Natural killer cell (primary cell): ENCODE results near the gene PAIP2. TPM values are rescaled to one million over a fixed set of nuclear protein-coding genes. Genes with fewer than 3 reads are reported as not detected.

Experiments used
- ATAC-seq, 3 donors: fragments of 150-1000 bp in 2 of 3; fragments of 200-7000 bp in 1 of 3; cut with Tn5 transposase; 1 replicate in 1 of 3; 2 replicates in 2 of 3; pipeline ENCODE4 v1.10.0; 2021; ENCODE audit warnings: mild to moderate bottlenecking in 2 of 3, moderate library complexity in 2 of 3
- DNase-seq, 2 donors: peaks; one replicate each; pipeline versions ENCODE4 v3.0.0 to v3.0.0-alpha.2; 2013 to 2021; ENCODE audit warnings: mixed read lengths in 1 of 2
- H3K27ac ChIP-seq: one replicate; pipeline ENCODE4 v1.5.1; 2013; ENCODE audit warnings: mild to moderate bottlenecking, low read length
- H3K27me3 ChIP-seq: one replicate; pipeline ENCODE4 v1.6.1; 2013; ENCODE audit warnings: low read length; ENCODE audit not compliant: control insufficient read depth, insufficient read depth
- H3K36me3 ChIP-seq: one replicate; pipeline ENCODE4 v1.6.1; 2013; ENCODE audit warnings: low read length; ENCODE audit not compliant: control insufficient read depth, insufficient read depth
- H3K4me1 ChIP-seq: one replicate; pipeline ENCODE4 v1.6.1; 2013; ENCODE audit warnings: low read length; ENCODE audit not compliant: control insufficient read depth, insufficient read depth
- H3K4me3 ChIP-seq: one replicate; pipeline ENCODE4 v1.5.1; 2013; ENCODE audit warnings: low read length
- H3K9me3 ChIP-seq: one replicate; pipeline ENCODE4 v1.6.1; 2013; ENCODE audit warnings: low read length; ENCODE audit not compliant: control insufficient read depth, insufficient read depth
- H3K27ac Mint-ChIP-seq, 2 donors: one replicate each; pipeline ENCODE4 v1.8.0; 2022; ENCODE audit warnings: mild to moderate bottlenecking in 2 of 2, mixed read lengths in 2 of 2, moderate library complexity in 1 of 2
- H3K27me3 Mint-ChIP-seq, 2 donors: one replicate each; pipeline ENCODE4 v1.8.0; 2022; ENCODE audit warnings: low read depth in 2 of 2, mixed read lengths in 2 of 2
- H3K36me3 Mint-ChIP-seq: one replicate; pipeline ENCODE4 v1.8.0; 2022; ENCODE audit warnings: mixed read lengths
- H3K4me1 Mint-ChIP-seq, 2 donors: one replicate each; pipeline ENCODE4 v1.8.0; 2022; ENCODE audit warnings: mixed read lengths in 2 of 2
- H3K4me3 Mint-ChIP-seq: one replicate; pipeline ENCODE4 v1.8.0; 2022; ENCODE audit warnings: mild to moderate bottlenecking, moderate library complexity, mixed read lengths
- H3K9me3 Mint-ChIP-seq, 2 donors: one replicate each; pipeline ENCODE4 v1.8.0; 2022; ENCODE audit warnings: mixed read lengths in 2 of 2
- WGBS: methylation state at CpG from one replicate; pipeline ENCODE4 v1.1.7; 2013; ENCODE audit warnings: missing lambda C conversion rate; ENCODE audit not compliant: insufficient coverage; 5-methylcytosine and 5-hydroxymethylcytosine counted together
- intact Hi-C: fragments of 100-400 bp; cut with micrococcal nuclease; formaldehyde crosslinking; loops from one replicate; pipeline ENCODE4 v1.14.2; 2022
- total RNA-seq, 4 donors: library from RNA; stranded (reverse); fragments of 120-200 nt in 1 of 4; gene quantifications; one replicate each; pipeline versions ENCODE4 v1.2.3 to v1.2.4, GENCODE V29; 2013 to 2022
- TF ChIP-seq, protein P1 (sequence below): fragments of 200-600 bp; IDR thresholded peaks from one replicate; pipeline ENCODE4 v1.8.0; 2022; ENCODE audit warnings: antibody characterized with exemption

Gene PAIP2
- total RNA-seq, 3 donors from 2014 or later (not counting 1 experiment from before 2014, with no cell fraction given) = 105 to 126 (median 110) TPM

DNA sequence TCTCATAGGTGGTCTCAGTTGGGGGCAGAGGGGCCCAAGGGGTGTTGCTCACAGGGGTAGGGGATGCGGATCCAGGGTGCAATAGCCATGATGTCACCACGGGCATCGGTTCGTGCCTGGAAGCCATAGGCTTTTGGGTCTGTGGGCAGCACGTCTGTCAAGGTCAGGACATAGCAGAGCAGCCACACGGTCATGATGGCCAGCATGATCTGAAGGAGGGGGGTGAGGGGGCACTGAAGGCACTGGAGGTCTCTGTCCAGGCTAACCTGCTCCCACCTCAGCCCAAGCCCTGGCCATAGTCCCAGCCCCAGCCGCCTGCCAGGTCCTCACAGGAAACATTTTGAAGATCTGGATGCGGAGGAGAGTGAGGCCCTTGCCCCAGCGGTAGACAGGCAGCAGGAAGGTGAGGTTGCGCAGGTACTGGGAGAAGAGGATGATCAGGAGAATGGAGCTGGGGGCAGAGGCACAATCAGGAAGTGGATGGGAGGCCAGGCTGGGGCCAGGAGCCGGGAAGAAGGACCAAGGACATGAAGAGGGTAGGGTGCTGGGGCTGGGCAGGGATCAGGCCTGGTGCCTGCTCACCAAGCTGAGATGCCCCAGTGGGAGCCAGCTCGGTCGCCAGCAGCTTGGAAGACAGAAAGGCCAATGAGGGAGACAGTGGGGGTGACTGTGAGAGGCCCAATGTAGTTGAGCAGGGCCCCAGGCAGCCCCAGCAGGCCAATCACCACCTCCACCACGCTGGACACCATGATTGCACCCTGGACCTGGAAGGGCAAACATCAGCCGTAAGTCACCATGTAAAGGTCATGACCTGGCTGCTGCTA is 38.2 kb downstream of the PAIP2 start:
- peaks cover 7% of the 10 kb centered on the region for H3K4me1 ChIP-seq
- Mint-ChIP-seq H3K27ac (no peak overlapping the region), H3K9me3 (no peaks in the 10 kb centered on the region), H3K4me1 (peaks cover 7% of the 10 kb centered on the region in 2 donors), H3K27me3 (no peaks in the 10 kb centered on the region), H3K36me3 (no peaks in the 10 kb centered on the region), H3K4me3 (no peak overlapping the region)
- H3K9me3 ChIP-seq = no peaks in the 10 kb centered on the region
- intact Hi-C loops = loop anchor here (10.0 kb wide), 1 partner anchor 815 kb away; no protein-coding TSS in a partner anchor
- no peaks in the 10 kb centered on the region for H3K27me3 ChIP-seq
- WGBS = 91% methylated on average over 15 of the region's 15 CpGs
- H3K27ac ChIP-seq = no peak overlapping the region
- ATAC-seq = no peak
- no peaks in the 10 kb centered on the region for H3K36me3 ChIP-seq
- TF ChIP-seq, protein P1, sequence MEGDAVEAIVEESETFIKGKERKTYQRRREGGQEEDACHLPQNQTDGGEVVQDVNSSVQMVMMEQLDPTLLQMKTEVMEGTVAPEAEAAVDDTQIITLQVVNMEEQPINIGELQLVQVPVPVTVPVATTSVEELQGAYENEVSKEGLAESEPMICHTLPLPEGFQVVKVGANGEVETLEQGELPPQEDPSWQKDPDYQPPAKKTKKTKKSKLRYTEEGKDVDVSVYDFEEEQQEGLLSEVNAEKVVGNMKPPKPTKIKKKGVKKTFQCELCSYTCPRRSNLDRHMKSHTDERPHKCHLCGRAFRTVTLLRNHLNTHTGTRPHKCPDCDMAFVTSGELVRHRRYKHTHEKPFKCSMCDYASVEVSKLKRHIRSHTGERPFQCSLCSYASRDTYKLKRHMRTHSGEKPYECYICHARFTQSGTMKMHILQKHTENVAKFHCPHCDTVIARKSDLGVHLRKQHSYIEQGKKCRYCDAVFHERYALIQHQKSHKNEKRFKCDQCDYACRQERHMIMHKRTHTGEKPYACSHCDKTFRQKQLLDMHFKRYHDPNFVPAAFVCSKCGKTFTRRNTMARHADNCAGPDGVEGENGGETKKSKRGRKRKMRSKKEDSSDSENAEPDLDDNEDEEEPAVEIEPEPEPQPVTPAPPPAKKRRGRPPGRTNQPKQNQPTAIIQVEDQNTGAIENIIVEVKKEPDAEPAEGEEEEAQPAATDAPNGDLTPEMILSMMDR = no peak
- no peak for DNase-seq
- H3K4me3 ChIP-seq = no peak overlapping the region

DNA sequence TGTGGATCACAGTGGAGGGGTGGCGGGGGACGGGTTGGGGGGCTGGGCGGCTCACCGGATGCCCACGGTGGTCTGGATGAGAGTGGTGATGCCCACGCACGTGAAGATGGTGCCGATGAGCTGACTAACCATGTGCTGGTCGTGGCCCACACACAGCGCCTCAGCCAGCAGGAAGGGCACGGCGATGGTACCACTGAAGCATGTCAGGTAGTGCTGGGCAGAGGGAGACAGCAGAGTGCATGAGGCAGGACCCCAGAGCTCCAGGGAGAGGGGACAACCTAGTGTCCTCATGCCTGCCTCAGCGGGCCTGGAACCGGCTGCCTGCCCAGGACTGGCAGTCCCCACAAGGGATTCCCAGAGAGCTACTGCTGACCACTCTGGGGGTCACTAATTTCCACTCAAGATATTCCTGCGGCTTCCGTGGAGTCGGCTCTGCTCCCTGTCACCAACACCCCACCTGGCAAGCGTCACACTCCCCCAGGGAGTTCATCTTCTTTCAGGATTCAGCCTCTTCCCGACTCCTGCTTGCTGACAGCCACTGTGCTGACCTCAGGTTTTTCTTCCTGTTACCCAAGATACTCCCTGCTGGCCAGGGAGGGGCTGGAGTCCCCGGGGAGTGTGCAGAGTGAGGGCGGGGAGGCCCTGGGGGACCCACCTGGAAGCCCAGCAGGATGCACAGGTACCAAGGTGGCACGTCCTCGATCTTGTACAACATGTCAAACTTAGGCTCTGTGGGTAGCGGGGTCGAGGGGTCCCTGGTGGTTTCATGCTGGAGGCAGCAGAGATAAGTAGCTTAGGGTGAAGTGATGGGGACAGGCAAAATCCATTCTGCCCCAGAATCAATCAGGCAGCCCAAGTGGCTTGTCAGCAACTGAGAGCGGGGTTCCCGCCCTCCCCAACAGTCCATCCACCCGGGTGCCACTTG is 40.4 kb downstream of the PAIP2 start:
- ATAC-seq (no peak), DNase-seq (no peak)
- no peaks in the 10 kb centered on the region for H3K9me3 ChIP-seq
- Mint-ChIP-seq H3K9me3 (no peaks in the 10 kb centered on the region), H3K4me1 (peaks cover 19 to 28% of the 10 kb centered on the region in 2 donors), H3K27me3 (no peaks in the 10 kb centered on the region), H3K36me3 (no peaks in the 10 kb centered on the region), H3K27ac (no peak overlapping the region), H3K4me3 (no peak overlapping the region)
- intact Hi-C loops = loop anchor here (10.0 kb wide), 1 partner anchor 817 kb away; no protein-coding TSS in a partner anchor
- TF ChIP-seq, protein P1 = no peak
- no peak overlapping the region for H3K27ac ChIP-seq
- H3K27me3 ChIP-seq = no peaks in the 10 kb centered on the region
- no peaks in the 10 kb centered on the region for H3K36me3 ChIP-seq
- no peak overlapping the region for H3K4me3 ChIP-seq
- H3K4me1 ChIP-seq = peaks cover 18% of the 10 kb centered on the region
- WGBS = 82% methylated on average over 28 of the region's 28 CpGs

DNA sequence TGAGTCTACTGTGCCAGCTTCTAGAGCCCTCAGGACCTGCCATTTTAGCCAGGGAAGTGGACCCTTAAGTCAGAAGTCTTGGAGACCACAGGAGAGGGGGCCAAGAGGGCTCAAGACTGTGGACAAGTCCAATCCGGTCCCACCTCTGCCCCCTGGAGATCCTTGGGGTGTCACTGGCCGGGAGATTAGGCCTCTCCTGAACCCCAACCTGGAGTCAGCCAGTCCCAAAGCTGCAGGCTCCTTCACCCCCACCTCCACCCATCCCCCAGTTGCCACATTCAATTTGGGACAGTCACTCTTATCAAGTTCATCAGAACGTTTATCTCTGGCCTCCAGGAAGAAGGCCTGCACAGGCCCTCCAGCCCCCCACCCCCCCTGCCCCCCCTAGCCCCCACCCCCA is 41.2 kb downstream of the PAIP2 start:
- H3K4me1 Mint-ChIP-seq = peaks cover 19 to 31% of the 10 kb centered on the region in 2 donors
- 73% methylated on average over 2 of the region's 3 CpGs for WGBS
- H3K36me3 Mint-ChIP-seq = no peaks in the 10 kb centered on the region
- Histone ChIP-seq H3K27me3 (no peaks in the 10 kb centered on the region), H3K9me3 (no peaks in the 10 kb centered on the region), H3K4me1 (peaks cover 23% of the 10 kb centered on the region), H3K36me3 (no peaks in the 10 kb centered on the region), H3K4me3 (no peak overlapping the region), H3K27ac (no peak overlapping the region)
- H3K27ac Mint-ChIP-seq = no peak overlapping the region
- intact Hi-C loops = loop anchor here (10.0 kb wide), 1 partner anchor 818 kb away; no protein-coding TSS in a partner anchor
- DNase-seq = no peak
- no peak overlapping the region for H3K4me3 Mint-ChIP-seq
- TF ChIP-seq, protein P1 = no peak
- no peaks in the 10 kb centered on the region for H3K27me3 Mint-ChIP-seq
- no peaks in the 10 kb centered on the region for H3K9me3 Mint-ChIP-seq
- no peak for ATAC-seq
